ENCODE measurements around the gene CTRB2.
"Not testable (repeated sequence)": the region's sequence is repeated elsewhere in the genome, so short reads cannot be mapped to it uniquely, and the experiment has no call there.

CTRB2 gene

DNA sequence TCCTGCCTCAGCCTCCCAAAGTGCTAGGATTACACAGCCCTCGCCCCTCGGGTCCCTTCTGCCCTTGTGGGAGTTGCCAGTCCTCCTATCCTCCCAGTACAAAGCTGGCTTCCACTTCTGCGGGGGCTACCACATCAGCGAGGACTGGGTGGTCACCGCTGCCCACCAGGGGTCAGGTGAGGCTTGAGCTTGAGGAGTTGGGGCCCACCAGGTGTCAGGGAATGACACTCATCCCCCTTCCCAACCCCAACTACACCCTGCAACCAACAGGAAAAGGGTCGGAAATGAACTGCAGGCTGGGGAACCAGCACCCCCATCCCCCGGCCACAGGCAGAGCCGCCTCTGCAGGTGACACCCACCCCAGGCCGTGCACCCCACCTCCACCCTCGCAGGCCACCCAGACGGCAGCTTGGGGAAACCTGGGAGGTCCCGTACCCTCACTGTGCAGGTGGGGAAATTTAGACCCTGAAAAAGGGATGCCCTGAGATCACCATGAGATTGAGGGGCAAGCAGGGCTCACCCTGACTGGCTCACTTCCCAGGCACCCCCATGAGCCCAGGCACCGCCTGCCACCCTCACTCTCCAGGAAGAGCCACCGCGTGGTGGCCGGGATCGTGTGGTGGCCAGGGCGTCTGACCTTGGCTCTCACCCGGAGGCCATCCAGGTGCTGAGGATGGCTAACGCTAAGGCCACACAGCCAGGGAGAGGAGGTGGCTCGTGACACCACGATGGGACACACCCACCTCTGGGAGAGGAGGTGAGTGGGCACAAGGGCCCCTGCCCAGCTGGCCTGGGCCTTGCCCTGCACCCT, 19.8 kb upstream of the CTRB2 start:
- no peak for DNase-seq

DNA sequence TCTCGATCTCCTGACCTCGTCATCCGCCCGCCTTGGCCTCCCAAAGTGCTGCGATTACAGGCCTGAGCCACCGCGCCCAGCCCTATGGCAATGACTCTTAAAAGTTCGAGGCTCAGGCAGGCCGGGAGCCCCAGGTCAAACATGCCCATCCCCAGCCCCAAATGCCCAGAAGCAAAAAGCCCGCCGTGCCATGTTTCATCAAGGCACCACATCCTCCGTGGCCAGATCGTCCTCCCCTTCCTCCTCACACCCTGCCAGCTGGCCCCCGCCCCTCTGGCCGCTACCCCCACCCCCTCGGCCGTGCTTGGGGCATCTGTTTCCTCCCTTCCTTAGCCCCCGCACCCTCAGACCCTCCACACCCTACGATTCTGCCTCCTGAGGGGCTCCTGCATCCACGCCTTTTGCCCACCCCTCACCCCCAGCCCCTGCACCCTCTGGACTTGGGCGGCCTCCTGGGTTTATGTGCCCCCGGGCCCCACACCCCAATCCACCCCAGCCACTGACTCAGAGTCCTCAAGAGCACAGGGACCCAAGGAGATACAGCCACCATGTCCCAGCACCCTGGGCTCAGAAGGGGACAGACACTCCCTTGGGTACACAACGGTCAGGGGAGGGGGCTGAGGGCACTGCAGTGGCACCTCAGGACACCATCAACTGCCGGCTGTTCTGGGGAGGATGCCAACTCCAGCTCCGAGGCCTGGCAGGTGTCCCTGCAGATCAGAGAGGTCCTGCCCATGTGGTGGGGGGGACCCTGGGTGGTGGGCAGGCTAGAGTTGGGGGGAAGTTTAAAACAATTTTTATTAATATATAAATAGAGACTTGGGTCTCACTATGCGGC, 18.9 kb upstream of the CTRB2 start:
- DNase-seq: no peak

DNA sequence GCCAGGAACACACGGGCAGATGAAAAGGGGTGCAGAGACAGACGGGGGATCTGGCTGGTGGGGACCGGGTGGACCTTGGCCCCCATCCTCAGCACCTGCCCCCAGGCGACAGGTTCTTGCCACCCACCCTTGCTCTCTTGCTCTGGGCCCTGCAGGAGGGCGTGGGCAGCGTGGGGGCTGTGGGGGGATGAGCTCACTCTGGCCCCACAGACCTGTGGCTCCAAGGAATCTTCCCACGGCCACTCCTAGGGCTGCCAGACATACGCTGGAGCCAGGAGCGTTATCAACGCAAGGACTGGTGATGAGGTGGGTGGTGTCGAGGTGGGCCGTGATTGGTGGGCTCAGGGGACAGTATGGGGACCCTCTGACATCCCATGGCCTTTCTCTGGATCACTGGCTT, 18.1 kb upstream of the CTRB2 start:
- no peak for DNase-seq

DNA sequence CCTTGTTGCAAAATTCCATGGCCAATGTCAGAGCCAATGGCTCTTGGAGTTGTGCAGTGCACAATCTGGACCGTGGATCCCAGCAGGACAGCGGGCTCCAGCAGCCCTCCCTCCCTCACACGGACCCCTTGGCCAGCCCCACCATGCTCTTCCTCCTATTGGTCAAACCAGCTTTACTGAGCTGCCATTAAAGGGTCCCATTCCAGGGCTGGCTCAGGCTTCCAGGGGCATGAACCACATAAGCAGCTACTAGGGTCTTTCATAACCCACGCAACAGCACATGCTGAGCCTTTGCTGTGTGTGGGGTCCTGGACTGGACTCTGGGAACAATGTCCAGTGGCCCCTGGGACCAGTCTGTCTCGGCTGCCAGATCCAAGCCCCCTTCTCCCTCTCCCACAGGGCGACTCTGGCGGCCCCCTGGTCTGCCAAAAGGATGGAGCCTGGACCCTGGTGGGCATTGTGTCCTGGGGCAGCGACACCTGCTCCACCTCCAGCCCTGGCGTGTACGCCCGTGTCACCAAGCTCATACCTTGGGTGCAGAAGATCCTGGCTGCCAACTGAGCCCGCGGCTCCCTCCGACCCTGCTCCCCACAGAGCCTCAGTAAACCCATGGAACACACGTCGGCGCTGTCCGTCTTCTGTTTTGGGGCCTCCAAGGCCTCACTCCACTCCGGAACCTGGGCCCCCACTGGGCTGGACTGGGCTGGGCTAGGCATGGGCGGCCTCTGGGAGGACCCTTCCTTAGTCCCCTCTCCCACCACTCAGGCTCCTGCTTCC, 17.5 kb upstream of the CTRB2 start:
- no peak for DNase-seq

DNA sequence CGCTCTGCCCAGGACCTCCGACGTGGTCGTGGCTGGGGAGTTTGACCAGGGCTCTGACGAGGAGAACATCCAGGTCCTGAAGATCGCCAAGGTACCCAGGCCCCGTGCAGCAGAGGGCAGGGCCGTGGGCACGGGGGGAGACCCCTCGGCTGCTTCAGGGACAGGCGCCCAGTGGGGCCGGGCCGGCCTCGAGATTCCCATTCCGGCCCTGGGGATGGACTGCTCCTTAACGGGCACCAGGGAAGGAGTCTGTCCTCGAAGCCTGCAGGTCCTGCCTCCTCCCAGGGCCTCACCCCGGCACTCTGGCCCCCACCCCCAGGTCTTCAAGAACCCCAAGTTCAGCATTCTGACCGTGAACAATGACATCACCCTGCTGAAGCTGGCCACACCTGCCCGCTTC, 16.2 kb upstream of the CTRB2 start:
- not testable (repeated sequence) for DNase-seq

DNA sequence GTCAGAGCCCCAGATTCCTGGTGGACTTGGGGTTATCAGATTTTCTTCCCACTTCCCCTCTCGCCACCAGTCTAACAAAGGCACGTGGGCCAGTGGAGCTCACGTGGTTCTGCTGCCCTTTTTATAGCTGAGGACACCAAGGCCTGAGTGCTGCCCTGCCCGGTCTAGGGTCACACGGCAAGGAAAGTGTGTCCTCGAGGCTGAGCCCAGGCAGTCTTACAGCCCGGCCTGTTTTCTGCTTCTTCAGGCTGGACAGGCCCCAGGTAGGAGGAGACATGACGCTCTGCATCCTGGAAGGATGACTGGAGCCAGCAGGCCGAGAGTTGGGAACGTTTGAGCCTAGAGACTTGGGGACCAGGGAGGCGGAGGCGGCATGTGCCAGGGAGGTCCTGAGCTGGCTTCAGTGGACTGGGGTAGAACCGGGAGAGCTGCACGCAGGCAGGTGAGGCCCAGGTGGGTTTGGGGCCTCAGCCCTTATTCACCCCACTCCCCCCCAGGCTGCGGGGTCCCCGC, 15.4 kb upstream of the CTRB2 start:
- DNase-seq: no peak

DNA sequence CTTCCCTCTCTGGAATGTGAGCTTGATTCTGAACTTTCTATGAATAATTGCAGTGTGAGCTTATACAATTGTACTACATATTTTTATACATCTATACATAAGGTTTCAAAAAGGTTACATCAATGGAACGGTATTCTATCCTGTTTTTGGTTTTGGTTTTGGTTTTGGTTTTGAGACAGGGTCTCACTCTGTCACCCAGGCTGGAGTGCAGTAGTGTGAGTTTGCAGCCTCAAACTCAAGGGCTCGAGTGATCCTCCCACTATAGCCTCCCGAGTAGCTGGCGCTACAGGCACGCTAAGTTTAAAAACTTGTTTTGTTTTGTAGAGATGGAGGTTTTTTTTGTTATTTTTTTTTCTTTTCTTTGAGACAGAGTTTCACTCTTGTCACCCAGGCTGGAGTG, 12.9 kb upstream of the CTRB2 start:
- peak; percentile 30 for DNase-seq

DNA sequence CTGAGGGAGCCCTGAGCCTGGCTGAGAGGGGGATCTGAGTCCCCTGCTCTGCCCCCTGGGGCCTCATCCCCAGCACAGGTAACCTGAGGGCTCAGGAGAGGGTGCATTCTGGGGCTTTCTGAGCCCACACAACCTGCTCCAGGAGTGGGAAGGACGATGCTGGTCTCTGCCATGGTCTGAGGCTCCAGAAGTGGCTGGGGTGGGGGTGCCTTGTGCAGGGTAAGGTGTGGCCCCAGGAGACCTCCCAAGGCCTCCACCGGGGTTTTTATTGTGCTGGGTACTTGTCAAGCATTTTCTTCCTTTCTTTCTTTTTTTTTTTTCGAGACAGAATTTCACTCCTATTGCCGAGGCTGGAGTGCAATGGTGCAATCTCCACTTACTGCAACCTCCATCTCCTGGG, 12.1 kb upstream of the CTRB2 start:
- no peak for DNase-seq

DNA sequence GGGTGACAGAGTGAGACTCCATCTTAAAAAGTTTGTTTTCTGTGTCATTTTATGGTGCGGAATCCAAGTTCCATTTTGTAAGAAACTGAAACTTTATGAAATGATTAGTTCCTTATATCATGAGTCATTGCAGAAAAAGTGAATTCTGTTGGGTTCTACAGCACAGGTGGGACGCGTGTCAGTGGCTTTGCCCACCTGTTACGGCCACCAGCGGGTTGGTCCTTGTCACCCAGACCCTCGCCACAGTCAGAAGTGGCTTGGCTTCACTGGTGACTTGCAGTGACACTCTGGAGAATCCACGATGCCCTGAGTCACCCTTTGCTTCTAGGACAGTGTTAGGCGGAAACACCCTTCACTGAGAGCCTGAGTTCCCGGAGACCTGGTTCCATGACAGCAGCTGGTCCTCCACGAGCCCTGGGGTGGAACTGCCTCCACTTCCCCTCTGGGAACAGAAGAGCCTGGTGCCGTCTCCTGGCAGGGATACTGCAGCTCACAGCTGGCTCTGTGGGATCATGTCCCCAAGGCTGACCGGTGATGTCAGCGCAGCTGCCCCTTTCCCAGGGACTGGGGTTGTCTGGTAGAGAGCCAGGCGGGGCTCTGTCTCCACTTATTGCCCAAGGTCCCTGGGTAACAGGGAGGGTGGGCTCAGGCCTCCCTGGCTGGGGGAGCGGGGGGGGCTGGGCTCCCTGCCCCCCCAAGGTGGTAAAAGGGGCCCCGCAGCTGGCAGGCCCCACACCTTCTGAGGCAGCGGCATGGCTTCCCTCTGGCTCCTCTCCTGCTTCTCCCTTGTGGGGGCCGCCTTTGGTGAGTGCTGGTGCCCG, 11.5 kb upstream of the CTRB2 start, which contains the start of gene CTRB1:
CTRB1 (plus strand) TSS at position 733 of the 821 bp plus-strand sequence; CDS start at position 753, 20 bp downstream.
- no peak for DNase-seq

DNA sequence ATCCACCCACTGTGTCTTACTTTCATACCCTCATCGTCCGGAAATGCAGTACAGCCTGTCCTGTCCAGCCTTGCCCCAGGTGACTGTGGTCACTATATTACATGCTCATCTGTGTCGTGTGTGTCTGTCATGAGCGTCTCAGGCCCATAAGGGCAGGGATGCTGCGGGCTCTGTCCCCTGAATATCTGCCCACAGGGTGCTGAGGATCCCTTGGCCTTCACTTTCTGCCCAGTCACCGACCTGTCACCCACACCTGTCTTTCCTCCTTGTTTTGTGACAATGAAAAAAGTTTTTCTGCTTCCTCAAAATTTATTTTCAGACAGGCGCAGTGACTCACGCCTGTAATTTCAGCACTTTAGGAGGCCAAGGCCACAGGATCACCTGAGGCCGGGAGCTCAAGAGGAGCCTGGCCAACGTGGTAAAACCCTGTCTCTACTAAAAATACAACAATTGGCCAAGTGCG, 10.5 kb upstream of the CTRB2 start:
- no peak for DNase-seq

DNA sequence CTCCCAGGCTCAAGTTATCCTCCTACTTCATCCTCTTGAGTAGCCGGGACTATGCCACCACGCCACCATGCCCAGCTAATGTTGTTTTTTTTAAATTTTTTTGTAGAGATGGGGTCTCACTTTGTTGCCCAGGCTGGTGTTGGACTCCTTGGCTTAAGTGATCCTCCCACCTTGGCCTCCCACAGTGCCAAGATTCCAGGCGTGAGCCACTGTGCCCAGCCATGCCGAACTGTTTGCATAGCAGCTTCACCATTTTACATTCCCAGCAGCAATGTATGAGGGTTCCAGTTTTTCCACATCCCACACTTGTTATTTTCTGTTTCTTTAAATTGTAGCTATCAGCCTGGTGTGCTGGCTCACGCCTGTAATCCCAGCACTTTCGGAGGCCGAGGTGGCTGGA, 9.6 kb upstream of the CTRB2 start:
- no peak for DNase-seq

DNA sequence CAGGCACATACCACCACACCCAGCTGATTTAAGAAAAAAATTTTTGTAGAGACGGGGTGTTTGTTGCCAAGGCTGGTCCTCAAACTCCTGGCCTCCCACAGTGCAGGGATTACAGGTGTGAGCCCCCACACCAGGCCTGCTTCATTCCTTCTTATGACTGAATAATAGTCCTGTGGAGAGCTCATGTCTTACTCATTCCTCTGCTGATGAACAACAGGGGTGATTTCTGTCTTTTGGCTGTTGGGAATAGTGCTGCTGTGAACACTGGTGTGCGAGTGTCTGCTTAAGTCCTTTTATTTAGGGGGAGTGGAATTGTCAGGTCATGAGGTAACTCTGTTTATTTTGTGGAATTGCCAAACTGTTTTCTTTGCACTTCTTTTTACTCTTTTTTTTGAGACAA, 9.2 kb upstream of the CTRB2 start:
- DNase-seq: no peak

DNA sequence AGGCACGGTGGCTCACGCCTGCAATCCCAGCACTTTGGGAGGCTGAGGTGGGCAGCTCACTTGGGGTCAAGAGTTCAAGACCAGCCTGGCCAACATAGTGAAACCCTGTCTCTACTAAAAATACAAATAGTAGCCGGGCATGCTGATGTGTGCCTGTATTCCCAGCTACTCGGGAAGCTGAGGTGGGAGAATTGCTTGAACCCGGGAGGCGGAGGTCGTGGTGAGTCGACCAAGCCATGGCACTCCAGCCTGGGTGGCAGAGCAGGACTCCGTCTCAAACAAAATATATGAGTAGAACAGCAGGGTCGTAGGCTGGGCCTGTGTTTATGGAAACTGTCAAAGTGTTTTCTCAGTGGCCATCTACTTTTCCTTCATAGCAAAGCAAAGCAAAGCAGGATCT, 4.3 kb upstream of the CTRB2 start:
- not testable (repeated sequence) for DNase-seq

DNA sequence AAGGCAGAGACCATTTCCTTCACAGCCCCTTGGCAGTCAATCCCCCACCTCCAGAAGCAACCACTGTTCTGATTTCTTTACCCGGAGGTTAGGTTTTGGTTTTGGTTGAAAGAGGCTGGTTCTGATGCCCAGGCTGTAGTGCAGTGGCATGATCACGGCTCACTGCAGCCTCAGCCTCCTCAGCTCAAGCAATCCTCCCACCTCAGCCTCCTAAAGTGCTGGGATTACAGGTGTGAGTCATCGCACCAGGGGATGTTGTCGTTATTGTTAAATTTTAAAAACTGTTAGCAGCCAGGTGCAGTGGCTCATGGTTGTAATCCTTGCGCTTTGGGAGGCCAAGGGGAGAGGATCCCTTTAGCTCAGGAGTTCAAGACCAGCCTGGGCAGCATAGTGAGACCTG, 3.0 kb upstream of the CTRB2 start:
- DNase-seq: no peak

DNA sequence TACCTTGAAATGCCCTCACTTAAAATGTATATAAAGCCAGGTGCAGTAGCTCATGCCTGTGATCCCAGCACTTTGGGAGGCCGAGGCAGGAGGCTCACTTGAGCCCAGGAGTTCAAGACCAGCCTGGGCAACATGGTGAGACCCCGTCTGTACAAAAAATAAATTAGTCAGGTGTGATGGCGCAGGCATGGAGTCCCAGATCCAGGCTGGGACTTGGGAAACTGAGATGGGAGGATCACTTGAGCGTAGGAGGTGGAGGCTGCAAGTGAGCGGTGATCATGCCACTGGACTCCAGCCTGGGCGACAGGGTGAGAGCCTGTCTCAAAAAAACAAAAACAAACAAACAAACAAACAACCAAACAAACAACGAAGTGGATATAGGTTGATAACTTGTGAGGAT, 2.6 kb upstream of the CTRB2 start:
- not testable (repeated sequence) for DNase-seq

DNA sequence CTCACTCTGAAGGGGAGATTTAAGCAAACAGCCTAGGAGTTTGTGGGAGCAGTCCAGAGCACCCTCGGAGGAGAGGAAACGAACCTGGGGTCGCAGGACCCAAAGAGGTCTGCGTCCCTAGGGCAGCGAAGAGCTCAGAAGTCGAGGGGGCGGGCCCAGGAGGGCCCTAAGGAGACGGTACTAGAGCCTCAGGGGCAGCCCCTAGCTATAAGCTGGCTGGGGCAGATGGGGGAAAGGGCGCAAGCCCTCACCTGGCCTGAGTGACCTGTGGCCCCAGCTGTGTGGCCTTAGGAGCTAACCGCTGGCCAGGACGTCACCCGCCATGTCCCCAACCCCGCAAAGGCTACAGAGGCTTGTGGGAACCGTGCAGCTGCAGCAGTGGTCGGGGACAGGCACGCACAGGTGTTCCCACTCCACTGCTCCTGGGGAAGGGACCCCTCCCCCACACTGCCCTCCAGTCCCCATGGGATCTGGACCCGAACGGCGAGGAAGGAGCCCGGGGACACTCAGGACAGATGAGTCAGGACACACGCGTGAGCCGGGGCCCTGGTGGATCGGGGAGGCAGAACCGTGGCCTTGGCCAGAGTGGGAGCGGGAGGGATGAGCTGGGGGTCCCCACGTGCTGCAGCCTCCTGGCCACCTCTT, 2.0 kb upstream of the CTRB2 start:
- no peak for DNase-seq

DNA sequence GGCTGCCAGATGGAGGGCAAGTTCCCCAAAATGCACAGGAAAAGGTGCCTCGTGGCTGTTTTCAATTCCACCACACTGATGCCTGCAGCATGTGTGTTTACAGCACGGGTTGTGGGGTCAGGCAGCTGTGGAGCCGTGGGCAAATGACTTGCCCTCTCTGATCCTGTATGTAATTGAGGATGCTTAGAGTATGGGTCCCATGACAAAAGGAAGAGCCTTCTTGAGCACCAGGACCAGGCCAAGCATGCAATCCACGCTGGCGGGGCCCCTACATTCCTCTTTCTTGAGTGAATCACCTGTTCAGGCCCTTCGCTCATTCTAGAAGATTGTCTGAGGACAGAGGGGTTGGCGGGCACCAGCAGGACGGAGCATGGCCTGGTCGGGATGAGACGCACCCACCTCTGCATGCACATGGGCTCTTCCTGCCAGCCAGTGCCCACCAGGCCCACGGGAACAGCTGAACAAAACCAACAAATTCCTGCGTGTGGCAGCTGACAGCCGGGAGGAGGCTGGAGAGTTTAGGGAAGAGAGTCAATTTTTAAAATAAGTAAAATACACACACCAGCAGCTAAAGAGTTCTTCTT, 1.4 kb upstream of the CTRB2 start:
- no peak for DNase-seq

DNA sequence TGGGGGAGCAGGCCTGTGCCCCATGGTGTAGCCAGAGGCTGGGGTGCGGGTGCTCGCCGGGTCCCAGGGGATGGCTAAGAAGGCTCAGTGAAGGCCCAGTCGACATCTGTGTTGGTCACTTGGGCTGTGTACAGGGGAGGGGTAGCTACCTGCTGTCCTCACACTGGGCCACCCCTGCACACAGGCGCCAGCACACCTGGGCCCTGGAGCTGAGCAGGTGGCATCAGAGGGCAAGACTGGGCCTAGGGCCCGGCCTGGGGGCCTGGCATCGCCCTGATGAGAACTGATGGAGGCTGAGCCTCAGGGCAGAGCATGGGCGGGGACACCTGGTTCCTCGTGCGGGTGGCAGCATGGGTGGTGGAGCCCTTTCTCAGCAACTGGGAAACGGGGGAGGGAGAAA, 870 bp upstream of the CTRB2 start:
- DNase-seq: no peak

DNA sequence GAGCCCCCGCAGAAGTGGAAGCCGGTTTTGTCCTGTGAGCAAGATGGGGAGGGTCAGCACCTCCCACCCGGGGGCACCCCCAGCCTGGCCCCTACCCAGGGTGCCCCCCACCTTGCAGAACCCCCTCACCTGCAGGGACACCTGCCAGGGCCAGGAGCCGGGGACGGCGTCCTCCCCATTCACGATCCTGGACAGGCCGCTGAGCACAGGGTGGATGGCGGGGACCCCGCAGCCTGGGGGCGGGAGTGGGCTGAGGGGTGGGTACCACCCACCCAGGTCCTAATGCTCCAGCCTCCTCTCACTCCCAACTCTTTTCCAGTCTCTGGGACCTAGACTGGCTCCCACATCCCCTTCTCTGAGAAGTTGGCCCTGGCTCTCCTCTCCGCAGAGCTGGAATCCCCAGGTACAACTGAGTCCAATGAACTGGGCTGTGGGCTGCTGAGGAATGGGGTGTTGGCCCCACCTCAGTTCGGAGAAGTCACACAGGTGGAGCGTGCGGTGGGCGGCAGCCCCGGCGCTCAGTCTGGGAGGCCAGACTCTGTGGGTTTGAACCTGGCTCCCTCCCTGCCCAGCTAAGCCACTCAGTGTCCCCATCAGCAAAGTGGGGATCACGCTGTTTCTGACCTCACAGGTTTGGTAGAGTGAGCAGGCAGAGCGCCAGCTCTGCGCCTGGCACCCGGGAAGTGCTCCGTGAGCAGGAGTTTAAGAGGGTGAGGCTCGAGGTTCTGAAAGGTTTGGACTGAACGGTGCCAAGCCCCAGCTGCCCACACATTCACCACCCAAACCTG, 806 bp downstream of the CTRB2 start:
- DNase-seq: not testable (repeated sequence)

DNA sequence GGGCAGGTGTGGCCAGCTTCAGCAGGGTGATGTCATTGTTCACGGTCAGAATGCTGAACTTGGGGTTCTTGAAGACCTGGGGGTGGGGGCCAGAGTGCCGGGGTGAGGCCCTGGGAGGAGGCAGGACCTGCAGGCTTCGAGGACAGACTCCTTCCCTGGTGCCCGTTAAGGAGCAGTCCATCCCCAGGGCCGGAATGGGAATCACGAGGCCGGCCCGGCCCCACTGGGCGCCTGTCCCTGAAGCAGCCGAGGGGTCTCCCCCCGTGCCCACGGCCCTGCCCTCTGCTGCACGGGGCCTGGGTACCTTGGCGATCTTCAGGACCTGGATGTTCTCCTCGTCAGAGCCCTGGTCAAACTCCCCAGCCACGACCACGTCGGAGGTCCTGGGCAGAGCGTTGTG, 1.5 kb downstream of the CTRB2 start:
- DNase-seq: not testable (repeated sequence)
